IMR-90 (cell line): ENCODE data around the gene AHSA1.

Source experiments
- CTCF ChIP-seq: conservative IDR thresholded peaks from 2 replicates; pipeline ENCODE4 v1.5.1; 2012; ENCODE audit warnings: mild to moderate bottlenecking, low read depth, low read length, improper control_type of control experiment
- MXI1 ChIP-seq: IDR thresholded peaks from 2 replicates; pipeline ENCODE4 v1.6.1; 2012; ENCODE audit warnings: low read depth, mild to moderate bottlenecking, low read length, moderate library complexity, borderline replicate concordance
- POLR2A ChIP-seq: IDR thresholded peaks from 2 replicates; pipeline ENCODE4 v1.6.1; 2012; ENCODE audit warnings: mild to moderate bottlenecking, low read depth, low read length
- RFX5 ChIP-seq: IDR thresholded peaks from 2 replicates; pipeline ENCODE4 v1.8.0; 2012; ENCODE audit warnings: low read depth, mild to moderate bottlenecking, low read length, moderate library complexity

- TF ChIP-seq CTCF (no peak), POLR2A (no peak), MXI1 (no peak), RFX5 (no peak)
Observed at GRCh38 chr14:77488558-77488957, 30.7 kb downstream of the AHSA1 start.
